ENCODE measurements around the gene TRAF3.

The TRAF3 gene

GRCh38 chr14:102949801-102950451, 172.7 kb downstream of the TRAF3 start:
- ATAC-seq (ENCODE audit: insufficient read depth, low read depth) = no peak
- H3K79me2 ChIP-seq (ENCODE audit: insufficient read depth, low read length) = no peaks in the 10 kb centered on the region
- no peak overlapping the region for H3K27ac ChIP-seq (ENCODE audit: low read length)
- H2AFZ ChIP-seq (ENCODE audit: low read depth, low read length) = no peak overlapping the region
- TF ChIP-seq, protein P1, sequence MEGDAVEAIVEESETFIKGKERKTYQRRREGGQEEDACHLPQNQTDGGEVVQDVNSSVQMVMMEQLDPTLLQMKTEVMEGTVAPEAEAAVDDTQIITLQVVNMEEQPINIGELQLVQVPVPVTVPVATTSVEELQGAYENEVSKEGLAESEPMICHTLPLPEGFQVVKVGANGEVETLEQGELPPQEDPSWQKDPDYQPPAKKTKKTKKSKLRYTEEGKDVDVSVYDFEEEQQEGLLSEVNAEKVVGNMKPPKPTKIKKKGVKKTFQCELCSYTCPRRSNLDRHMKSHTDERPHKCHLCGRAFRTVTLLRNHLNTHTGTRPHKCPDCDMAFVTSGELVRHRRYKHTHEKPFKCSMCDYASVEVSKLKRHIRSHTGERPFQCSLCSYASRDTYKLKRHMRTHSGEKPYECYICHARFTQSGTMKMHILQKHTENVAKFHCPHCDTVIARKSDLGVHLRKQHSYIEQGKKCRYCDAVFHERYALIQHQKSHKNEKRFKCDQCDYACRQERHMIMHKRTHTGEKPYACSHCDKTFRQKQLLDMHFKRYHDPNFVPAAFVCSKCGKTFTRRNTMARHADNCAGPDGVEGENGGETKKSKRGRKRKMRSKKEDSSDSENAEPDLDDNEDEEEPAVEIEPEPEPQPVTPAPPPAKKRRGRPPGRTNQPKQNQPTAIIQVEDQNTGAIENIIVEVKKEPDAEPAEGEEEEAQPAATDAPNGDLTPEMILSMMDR (IDR thresholded peaks at IDR 0.05; ENCODE audit: borderline replicate concordance, extremely low read depth, low read length, poor library complexity, severe bottlenecking) = no peak
- TF ChIP-seq EZH2 (IDR thresholded peaks at IDR 0.05; ENCODE audit: borderline replicate concordance, low read depth, low read length, severe bottlenecking) = no peak
- H3K9ac ChIP-seq (ENCODE audit: low read depth, low read length) = no peak overlapping the region
- no peaks in the 10 kb centered on the region for H3K27me3 ChIP-seq (ENCODE audit: insufficient read depth, low read length, poor library complexity)
- H3K36me3 ChIP-seq (ENCODE audit: insufficient read depth, low read length) = no peaks in the 10 kb centered on the region
- peaks cover 8% of the 10 kb centered on the region for H3K4me1 ChIP-seq (ENCODE audit: insufficient read depth, low read length)
- no peak overlapping the region for H3K4me2 ChIP-seq (ENCODE audit: insufficient read depth, low read length)
- H4K20me1 ChIP-seq (ENCODE audit: insufficient read depth, low read length) = no peaks in the 10 kb centered on the region
- H3K4me3 ChIP-seq (ENCODE audit: low read depth in 1 of 2, low read length in 2 of 2) = no peak overlapping the region
- no peaks in the 10 kb centered on the region for H3K9me3 ChIP-seq (ENCODE audit: insufficient read depth, low read length, severe bottlenecking)
- DNase-seq = no peak

- H3K4me3 ChIP-seq (ENCODE audit: low read depth in 1 of 2, low read length in 2 of 2) = no peak overlapping the region
- no peak overlapping the region for H2AFZ ChIP-seq (ENCODE audit: low read depth, low read length)
- DNase-seq (no peak), ATAC-seq (ENCODE audit: insufficient read depth, low read depth) (no peak)
- H3K79me2 ChIP-seq (ENCODE audit: insufficient read depth, low read length) = no peaks in the 10 kb centered on the region
- peaks cover 2% of the 10 kb centered on the region for H3K27me3 ChIP-seq (ENCODE audit: insufficient read depth, low read length, poor library complexity)
- peaks cover 8% of the 10 kb centered on the region for H3K4me1 ChIP-seq (ENCODE audit: insufficient read depth, low read length)
- H3K36me3 ChIP-seq (ENCODE audit: insufficient read depth, low read length) = no peaks in the 10 kb centered on the region
- H3K9me3 ChIP-seq (ENCODE audit: insufficient read depth, low read length, severe bottlenecking) = no peaks in the 10 kb centered on the region
- no peak overlapping the region for H3K27ac ChIP-seq (ENCODE audit: low read length)
- TF ChIP-seq EZH2 (IDR thresholded peaks at IDR 0.05; ENCODE audit: borderline replicate concordance, low read depth, low read length, severe bottlenecking) = no peak
- TF ChIP-seq, protein P1 (IDR thresholded peaks at IDR 0.05; ENCODE audit: borderline replicate concordance, extremely low read depth, low read length, poor library complexity, severe bottlenecking) = no peak
- no peak overlapping the region for H3K9ac ChIP-seq (ENCODE audit: low read depth, low read length)
- no peaks in the 10 kb centered on the region for H4K20me1 ChIP-seq (ENCODE audit: insufficient read depth, low read length)
- H3K4me2 ChIP-seq (ENCODE audit: insufficient read depth, low read length) = no peak overlapping the region
These were observed 173.8 kb downstream of the TRAF3 start for GRCh38 chr14:102951034-102951433.

GRCh38 chr14:102951799-102952198, 174.6 kb downstream of the TRAF3 start:
- Histone ChIP-seq H3K27me3 (ENCODE audit: insufficient read depth, low read length, poor library complexity) (peaks cover 2% of the 10 kb centered on the region), H3K4me1 (ENCODE audit: insufficient read depth, low read length) (peaks cover 8% of the 10 kb centered on the region), H3K36me3 (ENCODE audit: insufficient read depth, low read length) (no peaks in the 10 kb centered on the region), H3K9me3 (ENCODE audit: insufficient read depth, low read length, severe bottlenecking) (no peaks in the 10 kb centered on the region), H3K79me2 (ENCODE audit: insufficient read depth, low read length) (no peaks in the 10 kb centered on the region), H3K9ac (ENCODE audit: low read depth, low read length) (no peak overlapping the region), H3K4me2 (ENCODE audit: insufficient read depth, low read length) (no peak overlapping the region), H3K4me3 (ENCODE audit: low read depth in 1 of 2, low read length in 2 of 2) (no peak overlapping the region), H4K20me1 (ENCODE audit: insufficient read depth, low read length) (no peaks in the 10 kb centered on the region), H3K27ac (ENCODE audit: low read length) (no peak overlapping the region), H2AFZ (ENCODE audit: low read depth, low read length) (no peak overlapping the region)
- ATAC-seq (ENCODE audit: insufficient read depth, low read depth) = no peak
- no peak for TF ChIP-seq EZH2 (IDR thresholded peaks at IDR 0.05; ENCODE audit: borderline replicate concordance, low read depth, low read length, severe bottlenecking)
- TF ChIP-seq, protein P1 (IDR thresholded peaks at IDR 0.05; ENCODE audit: borderline replicate concordance, extremely low read depth, low read length, poor library complexity, severe bottlenecking) = no peak
- no peak for DNase-seq

Measured in DND-41 (cell line).